GM10266 (cell line): Measurements from ENCODE around the gene TRAPPC3.
A peak's percentile ranks its signal among the peaks of the same experiment; 100 is the strongest.

Experiments used
- DNase-seq: peaks from one replicate; pipeline ENCODE4 v3.0.0; 2012; ENCODE audit errors: extremely low spot score
- TF ChIP-seq, protein P1 (sequence below): IDR thresholded peaks from 2 replicates; pipeline ENCODE4 v1.5.1; 2012; ENCODE audit warnings: mild to moderate bottlenecking, low read depth; ENCODE audit not compliant: control insufficient read depth, insufficient read depth; ENCODE audit errors: missing control alignments

TRAPPC3 gene

DNA sequence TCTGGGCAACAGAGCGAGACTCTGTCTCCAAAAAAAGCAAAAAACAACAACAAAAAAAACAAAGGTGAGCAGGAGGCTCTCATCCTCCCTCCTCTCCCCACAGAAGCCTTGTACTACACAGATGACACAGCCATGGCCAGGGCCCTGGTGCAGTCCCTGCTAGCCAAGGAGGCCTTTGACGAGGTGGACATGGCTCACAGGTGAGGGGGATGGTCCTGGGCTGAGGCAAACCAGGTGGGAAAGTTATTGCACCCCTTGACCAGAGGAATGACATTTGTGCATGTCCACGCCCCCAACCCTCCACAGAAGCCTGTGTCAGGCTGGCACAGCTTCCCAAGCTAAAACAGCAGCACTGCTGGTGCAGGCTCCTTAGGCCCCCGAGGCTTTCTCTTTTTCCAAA lies 58.1 kb downstream of the TRAPPC3 start:
- TF ChIP-seq, protein P1, sequence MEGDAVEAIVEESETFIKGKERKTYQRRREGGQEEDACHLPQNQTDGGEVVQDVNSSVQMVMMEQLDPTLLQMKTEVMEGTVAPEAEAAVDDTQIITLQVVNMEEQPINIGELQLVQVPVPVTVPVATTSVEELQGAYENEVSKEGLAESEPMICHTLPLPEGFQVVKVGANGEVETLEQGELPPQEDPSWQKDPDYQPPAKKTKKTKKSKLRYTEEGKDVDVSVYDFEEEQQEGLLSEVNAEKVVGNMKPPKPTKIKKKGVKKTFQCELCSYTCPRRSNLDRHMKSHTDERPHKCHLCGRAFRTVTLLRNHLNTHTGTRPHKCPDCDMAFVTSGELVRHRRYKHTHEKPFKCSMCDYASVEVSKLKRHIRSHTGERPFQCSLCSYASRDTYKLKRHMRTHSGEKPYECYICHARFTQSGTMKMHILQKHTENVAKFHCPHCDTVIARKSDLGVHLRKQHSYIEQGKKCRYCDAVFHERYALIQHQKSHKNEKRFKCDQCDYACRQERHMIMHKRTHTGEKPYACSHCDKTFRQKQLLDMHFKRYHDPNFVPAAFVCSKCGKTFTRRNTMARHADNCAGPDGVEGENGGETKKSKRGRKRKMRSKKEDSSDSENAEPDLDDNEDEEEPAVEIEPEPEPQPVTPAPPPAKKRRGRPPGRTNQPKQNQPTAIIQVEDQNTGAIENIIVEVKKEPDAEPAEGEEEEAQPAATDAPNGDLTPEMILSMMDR, result no peak
- no peak for DNase-seq

DNA sequence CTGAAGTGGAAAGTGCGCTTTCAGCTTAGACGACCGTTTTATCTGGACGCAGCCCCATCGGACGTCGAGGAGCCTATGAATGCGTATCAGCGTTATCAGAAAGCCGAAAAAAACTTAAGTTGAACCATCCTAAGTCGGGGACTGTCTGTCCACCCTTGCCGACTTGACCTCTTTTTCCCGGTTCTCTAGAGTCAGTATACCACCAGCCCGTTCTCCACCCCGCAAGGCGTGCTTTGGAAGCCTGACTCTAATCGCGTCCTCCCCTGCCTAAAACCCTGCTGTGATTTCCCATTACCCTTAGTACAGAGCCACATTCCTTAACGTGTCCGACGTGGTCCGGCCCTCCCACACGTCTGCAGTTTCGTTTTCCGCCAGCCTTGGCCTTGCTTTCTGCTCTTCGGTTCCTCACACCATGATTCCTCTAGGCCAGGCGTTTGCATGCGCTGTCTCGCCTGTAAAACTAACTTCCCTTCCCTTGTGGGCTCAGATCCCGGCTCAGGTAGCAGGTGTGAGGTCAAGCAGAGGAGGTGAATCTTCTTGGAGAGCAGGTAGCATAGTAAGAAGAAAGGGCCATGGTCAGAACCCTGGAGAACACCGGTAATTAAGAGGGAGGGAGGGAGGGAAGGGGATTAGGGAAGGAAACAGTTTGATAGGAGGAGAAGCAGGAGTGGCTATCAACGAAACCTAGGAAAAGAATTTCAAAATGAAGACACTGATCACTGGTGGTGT lies 59.7 kb downstream of the TRAPPC3 start:
- peak; percentile 39 for DNase-seq
- TF ChIP-seq, protein P1, result no peak

DNA sequence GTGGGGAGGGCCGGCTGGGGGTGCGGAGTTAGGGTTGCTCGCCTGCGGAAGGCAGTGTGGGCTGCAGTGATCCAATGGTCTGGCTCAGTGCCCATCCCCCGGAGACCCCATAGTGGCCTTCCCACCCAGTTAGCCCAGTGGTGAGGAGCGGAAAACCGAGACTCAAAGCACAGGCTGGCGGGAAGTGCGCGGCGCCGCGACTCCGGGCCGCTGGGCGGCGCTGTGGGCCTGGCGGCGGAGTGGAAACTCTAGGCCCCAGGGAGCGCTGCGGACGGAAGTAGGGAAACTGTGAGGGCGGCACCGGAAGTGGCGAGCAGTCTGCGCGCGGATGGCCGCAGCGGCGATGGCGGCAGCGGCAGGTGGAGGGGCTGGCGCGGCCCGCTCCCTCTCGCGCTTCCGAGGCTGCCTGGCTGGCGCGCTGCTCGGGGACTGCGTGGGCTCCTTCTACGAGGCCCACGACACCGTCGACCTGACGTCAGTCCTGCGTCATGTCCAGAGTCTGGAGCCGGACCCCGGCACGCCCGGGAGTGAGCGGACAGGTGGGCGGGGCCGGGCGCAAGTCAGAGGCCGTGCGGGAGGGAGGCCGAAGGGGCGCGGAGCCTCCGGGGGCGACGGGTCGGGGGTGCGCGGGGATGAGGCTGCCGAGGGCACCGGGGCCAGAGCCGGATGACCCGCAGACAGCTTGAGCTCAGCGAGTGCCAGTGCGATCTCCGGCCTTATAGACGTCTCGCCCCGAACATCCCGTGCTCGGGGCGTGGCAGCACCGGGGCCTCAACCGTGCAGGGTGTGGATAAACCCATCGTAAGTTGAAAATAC lies 60.5 kb downstream of the TRAPPC3 start, which contains the start of gene ADPRS:
Gene ADPRS (plus strand): TSS at position 316 of the 816 bp plus-strand sequence. CDS start 13 bp downstream, at position 329.
- peak; percentile 96 for DNase-seq
- TF ChIP-seq, protein P1, result peak; percentile 100

DNA sequence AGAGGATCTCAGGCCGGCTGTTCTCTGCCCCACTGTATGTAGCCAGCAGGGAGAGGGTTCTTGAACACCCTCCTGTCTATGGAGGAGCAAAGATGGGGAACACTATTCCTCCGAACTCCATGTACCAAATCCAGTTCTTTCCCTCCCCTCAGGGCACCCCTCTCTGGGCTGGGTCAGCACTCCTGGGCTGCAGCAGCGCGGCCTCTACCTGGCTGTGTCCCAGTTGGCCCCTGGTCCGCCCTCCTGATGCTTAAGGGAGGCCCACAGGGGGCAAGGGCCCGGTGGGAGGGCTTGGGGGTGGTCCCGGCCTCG lies 61.1 kb downstream of the TRAPPC3 start:
- DNase-seq, result no peak
- TF ChIP-seq, protein P1, result peak; percentile 18

DNA sequence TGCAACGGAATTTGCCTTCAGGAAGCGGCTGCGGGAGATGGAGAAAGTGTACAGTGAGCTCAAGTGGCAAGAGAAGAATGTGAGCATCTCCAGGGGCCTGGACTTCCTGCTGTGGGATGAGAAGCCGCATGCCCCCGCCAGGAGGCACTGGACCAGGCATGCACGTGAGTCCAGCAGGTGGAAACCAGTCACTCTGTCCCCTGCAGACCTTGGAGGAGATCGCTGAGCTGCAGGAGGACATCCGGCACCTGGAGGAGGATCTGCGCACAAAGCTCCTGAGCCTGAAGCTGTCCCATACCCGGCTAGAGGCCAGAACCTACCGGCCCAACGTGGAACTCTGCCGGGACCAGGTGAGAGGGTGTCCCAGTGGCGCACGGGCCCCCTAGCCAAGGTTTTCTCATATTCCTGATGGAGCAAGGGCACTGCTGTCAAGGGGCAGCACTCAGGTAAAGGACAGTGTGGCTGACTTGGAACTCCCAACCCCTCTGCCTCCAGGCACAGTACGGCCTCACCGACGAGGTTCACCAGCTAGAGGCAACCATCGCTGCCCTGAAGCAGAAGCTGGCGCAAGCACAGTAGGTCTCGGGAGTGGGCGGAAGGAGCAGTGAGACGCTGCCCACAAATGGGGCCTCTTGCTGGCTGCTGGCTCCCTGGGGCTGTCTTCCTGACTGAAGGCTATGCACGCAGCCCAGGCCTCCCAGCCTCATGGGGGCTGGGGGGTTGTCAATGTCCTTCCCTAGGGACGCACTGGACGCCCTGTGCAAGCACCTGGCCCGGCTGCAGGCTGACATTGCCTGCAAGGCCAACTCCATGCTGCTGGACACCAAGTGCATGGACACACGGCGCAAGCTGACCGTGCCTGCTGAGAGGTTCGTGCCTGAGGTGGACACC lies 61.8 kb downstream of the TRAPPC3 start:
- peak; percentile 25 for DNase-seq
- TF ChIP-seq, protein P1, result no peak
